Activated T-helper 1 cell treated with anti-CD3 and anti-CD28 coated beads, Interleukin-12 subunit alpha, Interleukin-12 subunit beta, Interleukin-2, Interleukin-4 antibody, amounts not matched to agents 30 ng/mL and 10 ng/mL and 1 ng/mL, durations not matched to agents 14 hours and 24 hours and 36 hours (primary cell): Measurements from ENCODE around the gene HESX1. TPM values are rescaled to one million over a fixed set of nuclear protein-coding genes. Genes with fewer than 3 reads are reported as not detected.
A peak's percentile ranks its signal among the peaks of the same experiment; 100 is the strongest.

Experiments
- DNase-seq: peaks from one replicate; pipeline ENCODE4 v3.0.0; 2021; ENCODE audit warnings: low spot score
- H3K27ac Mint-ChIP-seq: one replicate; pipeline ENCODE4 v1.8.0; 2021; ENCODE audit warnings: mild to moderate bottlenecking, mixed read lengths
- H3K27me3 Mint-ChIP-seq: one replicate; pipeline ENCODE4 v1.8.0; 2022; ENCODE audit warnings: mild to moderate bottlenecking, moderate library complexity, mixed read lengths; ENCODE audit not compliant: insufficient read depth
- H3K36me3 Mint-ChIP-seq: one replicate; pipeline ENCODE4 v1.8.0; 2021; ENCODE audit warnings: low read depth, mixed read lengths
- H3K4me1 Mint-ChIP-seq: one replicate; pipeline ENCODE4 v1.8.0; 2021; ENCODE audit warnings: low read depth, mixed read lengths
- H3K4me3 Mint-ChIP-seq: one replicate; pipeline ENCODE4 v1.8.0; 2021; ENCODE audit warnings: mild to moderate bottlenecking, moderate library complexity, mixed read lengths
- H3K9me3 Mint-ChIP-seq: one replicate; pipeline ENCODE4 v1.8.0; 2021; ENCODE audit warnings: mixed read lengths
- intact Hi-C: fragments of 100-400 bp; cut with micrococcal nuclease; formaldehyde crosslinking; loops from one replicate; pipeline ENCODE4 v1.15.1; 2024
- total RNA-seq: library from RNA; stranded (reverse); gene quantifications from 2 replicates; pipeline ENCODE4 v1.2.3, GENCODE V29; 2022

Gene HESX1
- total RNA-seq = 0.18 and 0.32 TPM in 2 replicates

GRCh38 chr3:57199895-57200297 lies at the start of gene HESX1:
Gene HESX1, minus strand, starts transcription at chr3:57199978. Its CDS starts 60 bp downstream, at chr3:57199918.
- Mint-ChIP-seq H3K9me3 (no peaks in the 10 kb centered on the region), H3K27me3 (peaks cover 3% of the 10 kb centered on the region), H3K4me3 (no peak within 1 kb of the TSS), H3K4me1 (no peaks in the 10 kb centered on the region), H3K27ac (no peak within 1 kb of the TSS), H3K36me3 (no peaks in the 10 kb centered on the region)
- DNase-seq = no peak
- intact Hi-C loops = no loop called here

- Mint-ChIP-seq H3K27ac (no peak overlapping the region), H3K4me1 (no peaks in the 10 kb centered on the region), H3K4me3 (no peak overlapping the region), H3K9me3 (no peaks in the 10 kb centered on the region), H3K27me3 (no peaks in the 10 kb centered on the region), H3K36me3 (peaks cover 42% of the 10 kb centered on the region)
- no peak for DNase-seq
- intact Hi-C loops = no loop called here
Measured at GRCh38 chr3:57244946-57245345, 45.2 kb upstream of the HESX1 start.

- H3K27ac Mint-ChIP-seq = no peak overlapping the region
- H3K27me3 Mint-ChIP-seq = no peaks in the 10 kb centered on the region
- no peak overlapping the region for H3K4me3 Mint-ChIP-seq
- peaks cover 8% of the 10 kb centered on the region for H3K4me1 Mint-ChIP-seq
- intact Hi-C loops = no loop called here
- peaks cover 4% of the 10 kb centered on the region for H3K9me3 Mint-ChIP-seq
- no peak for DNase-seq
- H3K36me3 Mint-ChIP-seq = peaks cover 20% of the 10 kb centered on the region
Measured at GRCh38 chr3:57234613-57235575, 35.1 kb upstream of the HESX1 start.

GRCh38 chr3:57233799-57234198 lies 34.0 kb upstream of the HESX1 start:
- intact Hi-C loops = no loop called here
- no peak for DNase-seq
- Mint-ChIP-seq H3K9me3 (peaks cover 2% of the 10 kb centered on the region), H3K36me3 (peaks cover 12% of the 10 kb centered on the region), H3K27ac (no peak overlapping the region), H3K4me3 (no peak overlapping the region), H3K27me3 (peaks cover 2% of the 10 kb centered on the region), H3K4me1 (peaks cover 19% of the 10 kb centered on the region)

GRCh38 chr3:57230006-57230405 lies 30.2 kb upstream of the HESX1 start:
- intact Hi-C loops = no loop called here
- peaks cover 2% of the 10 kb centered on the region for H3K27me3 Mint-ChIP-seq
- no peaks in the 10 kb centered on the region for H3K9me3 Mint-ChIP-seq
- H3K27ac Mint-ChIP-seq = no peak overlapping the region
- no peak overlapping the region for H3K4me3 Mint-ChIP-seq
- peaks cover 4% of the 10 kb centered on the region for H3K36me3 Mint-ChIP-seq
- DNase-seq = no peak
- peaks cover 39% of the 10 kb centered on the region for H3K4me1 Mint-ChIP-seq

GRCh38 chr3:57227930-57228751 lies 28.4 kb upstream of the HESX1 start:
- Mint-ChIP-seq H3K4me3 (peak overlapping the region; percentile 93), H3K36me3 (peaks cover 4% of the 10 kb centered on the region), H3K27me3 (peaks cover 6% of the 10 kb centered on the region), H3K9me3 (no peaks in the 10 kb centered on the region), H3K4me1 (peaks cover 43% of the 10 kb centered on the region), H3K27ac (peak overlapping the region; percentile 82)
- peak; percentile 46 for DNase-seq
- intact Hi-C loops = loop anchor here (1.0 to 10.0 kb wide), 11 partner anchors 31 to 1079 kb away; partner anchors contain the start of genes ARF4, CCDC66, HTD2 and IL17RD

- DNase-seq = peak; percentile 92
- intact Hi-C loops = loop anchor here (1.0 to 10.0 kb wide), 8 partner anchors 31 to 1080 kb away; partner anchors contain the start of genes HTD2, IL17RD, RPP14 and TASOR
- peak within 1 kb of the TSS; percentile 93 for H3K4me3 Mint-ChIP-seq
- H3K36me3 Mint-ChIP-seq = peaks cover 3% of the 10 kb centered on the region
- H3K9me3 Mint-ChIP-seq = no peaks in the 10 kb centered on the region
- peaks cover 8% of the 10 kb centered on the region for H3K27me3 Mint-ChIP-seq
- peak within 1 kb of the TSS; percentile 82 for H3K27ac Mint-ChIP-seq
- H3K4me1 Mint-ChIP-seq = peaks cover 42% of the 10 kb centered on the region
Measured at GRCh38 chr3:57227204-57227929, 27.6 kb upstream of the HESX1 start, which contains the start of gene APPL1. Gene APPL1, plus strand, starts transcription at chr3:57227729. Its CDS starts 155 bp downstream, at chr3:57227884.

- Mint-ChIP-seq H3K4me1 (peaks cover 39% of the 10 kb centered on the region), H3K4me3 (peak overlapping the region; percentile 40), H3K9me3 (no peaks in the 10 kb centered on the region), H3K36me3 (no peaks in the 10 kb centered on the region), H3K27ac (peak overlapping the region; percentile 19), H3K27me3 (peaks cover 13% of the 10 kb centered on the region)
- intact Hi-C loops = loop anchor here (2.0 to 10.0 kb wide), 7 partner anchors 29 to 1081 kb away; partner anchors contain the start of genes HTD2, IL17RD, RPP14 and TASOR
- DNase-seq = no peak
Measured at GRCh38 chr3:57226176-57226575, 26.4 kb upstream of the HESX1 start.

GRCh38 chr3:57224856-57225255 lies 25.1 kb upstream of the HESX1 start:
- Mint-ChIP-seq H3K4me1 (peaks cover 34% of the 10 kb centered on the region), H3K36me3 (no peaks in the 10 kb centered on the region), H3K27ac (no peak overlapping the region), H3K9me3 (no peaks in the 10 kb centered on the region), H3K27me3 (peaks cover 13% of the 10 kb centered on the region), H3K4me3 (no peak overlapping the region)
- intact Hi-C loops = loop anchor here (5.0 to 10.0 kb wide), 5 partner anchors 123 to 1082 kb away; partner anchors contain the start of genes HTD2, RPP14 and TASOR
- DNase-seq = no peak

GRCh38 chr3:57221883-57222282 lies 22.1 kb upstream of the HESX1 start:
- no peak overlapping the region for H3K4me3 Mint-ChIP-seq
- intact Hi-C loops = loop anchor here (10.0 kb wide), 1 partner anchor 227 kb away; no protein-coding TSS in a partner anchor
- DNase-seq = no peak
- no peaks in the 10 kb centered on the region for H3K36me3 Mint-ChIP-seq
- H3K9me3 Mint-ChIP-seq = no peaks in the 10 kb centered on the region
- H3K4me1 Mint-ChIP-seq = peaks cover 14% of the 10 kb centered on the region
- peaks cover 16% of the 10 kb centered on the region for H3K27me3 Mint-ChIP-seq
- H3K27ac Mint-ChIP-seq = no peak overlapping the region

GRCh38 chr3:57206423-57206822 lies 6.6 kb upstream of the HESX1 start:
- no peak for DNase-seq
- Mint-ChIP-seq H3K36me3 (no peaks in the 10 kb centered on the region), H3K27me3 (no peaks in the 10 kb centered on the region), H3K4me3 (no peak overlapping the region), H3K27ac (no peak overlapping the region), H3K9me3 (no peaks in the 10 kb centered on the region), H3K4me1 (no peaks in the 10 kb centered on the region)
- intact Hi-C loops = no loop called here

- DNase-seq = no peak
- H3K27me3 Mint-ChIP-seq = peaks cover 12% of the 10 kb centered on the region
- H3K4me1 Mint-ChIP-seq = no peaks in the 10 kb centered on the region
- H3K4me3 Mint-ChIP-seq = no peak overlapping the region
- intact Hi-C loops = no loop called here
- no peaks in the 10 kb centered on the region for H3K36me3 Mint-ChIP-seq
- no peak overlapping the region for H3K27ac Mint-ChIP-seq
- no peaks in the 10 kb centered on the region for H3K9me3 Mint-ChIP-seq
Measured at GRCh38 chr3:57194641-57195040, 5.1 kb downstream of the HESX1 start.
